ENCODE measurements around the gene ATXN10.

DNA sequence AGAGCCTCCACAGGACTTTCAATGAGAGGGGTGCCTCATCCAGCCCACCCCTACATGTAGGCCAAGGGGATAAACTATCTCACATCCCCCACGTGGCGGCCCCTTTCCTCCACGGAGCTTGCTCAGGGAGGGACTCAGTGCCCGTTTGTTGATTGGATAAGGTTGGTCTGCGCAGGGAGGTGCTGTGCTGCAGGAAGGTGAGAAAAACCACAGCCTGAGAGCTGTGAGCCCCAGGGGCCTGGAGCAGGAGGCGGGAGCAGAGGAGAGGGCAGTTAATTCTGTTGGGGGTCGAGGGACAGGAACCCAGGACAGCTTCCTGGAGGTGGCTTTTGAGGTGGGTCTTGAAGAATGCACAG, 31.9 kb upstream of the ATXN10 start:
- TF ChIP-seq, protein P1, sequence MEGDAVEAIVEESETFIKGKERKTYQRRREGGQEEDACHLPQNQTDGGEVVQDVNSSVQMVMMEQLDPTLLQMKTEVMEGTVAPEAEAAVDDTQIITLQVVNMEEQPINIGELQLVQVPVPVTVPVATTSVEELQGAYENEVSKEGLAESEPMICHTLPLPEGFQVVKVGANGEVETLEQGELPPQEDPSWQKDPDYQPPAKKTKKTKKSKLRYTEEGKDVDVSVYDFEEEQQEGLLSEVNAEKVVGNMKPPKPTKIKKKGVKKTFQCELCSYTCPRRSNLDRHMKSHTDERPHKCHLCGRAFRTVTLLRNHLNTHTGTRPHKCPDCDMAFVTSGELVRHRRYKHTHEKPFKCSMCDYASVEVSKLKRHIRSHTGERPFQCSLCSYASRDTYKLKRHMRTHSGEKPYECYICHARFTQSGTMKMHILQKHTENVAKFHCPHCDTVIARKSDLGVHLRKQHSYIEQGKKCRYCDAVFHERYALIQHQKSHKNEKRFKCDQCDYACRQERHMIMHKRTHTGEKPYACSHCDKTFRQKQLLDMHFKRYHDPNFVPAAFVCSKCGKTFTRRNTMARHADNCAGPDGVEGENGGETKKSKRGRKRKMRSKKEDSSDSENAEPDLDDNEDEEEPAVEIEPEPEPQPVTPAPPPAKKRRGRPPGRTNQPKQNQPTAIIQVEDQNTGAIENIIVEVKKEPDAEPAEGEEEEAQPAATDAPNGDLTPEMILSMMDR (IDR thresholded peaks at IDR 0.05; ENCODE audit: low read depth, low read length): no peak
- no peak for TF ChIP-seq EZH2phosphoT487 (IDR thresholded peaks at IDR 0.05; ENCODE audit: low read depth)

Measured in OCI-LY3 (cell line).